Bone marrow (tissue), 2 donors: Measurements from ENCODE around the gene NF1.
"Not testable (repeated sequence)": the region's sequence is repeated elsewhere in the genome, so short reads cannot be mapped to it uniquely, and the experiment has no call there.

Source experiments
- DNase-seq, 2 donors: peaks; one replicate each; lab custom pipeline; 2025; lab: John Stamatoyannopoulos, UW

Gene NF1, protein sequence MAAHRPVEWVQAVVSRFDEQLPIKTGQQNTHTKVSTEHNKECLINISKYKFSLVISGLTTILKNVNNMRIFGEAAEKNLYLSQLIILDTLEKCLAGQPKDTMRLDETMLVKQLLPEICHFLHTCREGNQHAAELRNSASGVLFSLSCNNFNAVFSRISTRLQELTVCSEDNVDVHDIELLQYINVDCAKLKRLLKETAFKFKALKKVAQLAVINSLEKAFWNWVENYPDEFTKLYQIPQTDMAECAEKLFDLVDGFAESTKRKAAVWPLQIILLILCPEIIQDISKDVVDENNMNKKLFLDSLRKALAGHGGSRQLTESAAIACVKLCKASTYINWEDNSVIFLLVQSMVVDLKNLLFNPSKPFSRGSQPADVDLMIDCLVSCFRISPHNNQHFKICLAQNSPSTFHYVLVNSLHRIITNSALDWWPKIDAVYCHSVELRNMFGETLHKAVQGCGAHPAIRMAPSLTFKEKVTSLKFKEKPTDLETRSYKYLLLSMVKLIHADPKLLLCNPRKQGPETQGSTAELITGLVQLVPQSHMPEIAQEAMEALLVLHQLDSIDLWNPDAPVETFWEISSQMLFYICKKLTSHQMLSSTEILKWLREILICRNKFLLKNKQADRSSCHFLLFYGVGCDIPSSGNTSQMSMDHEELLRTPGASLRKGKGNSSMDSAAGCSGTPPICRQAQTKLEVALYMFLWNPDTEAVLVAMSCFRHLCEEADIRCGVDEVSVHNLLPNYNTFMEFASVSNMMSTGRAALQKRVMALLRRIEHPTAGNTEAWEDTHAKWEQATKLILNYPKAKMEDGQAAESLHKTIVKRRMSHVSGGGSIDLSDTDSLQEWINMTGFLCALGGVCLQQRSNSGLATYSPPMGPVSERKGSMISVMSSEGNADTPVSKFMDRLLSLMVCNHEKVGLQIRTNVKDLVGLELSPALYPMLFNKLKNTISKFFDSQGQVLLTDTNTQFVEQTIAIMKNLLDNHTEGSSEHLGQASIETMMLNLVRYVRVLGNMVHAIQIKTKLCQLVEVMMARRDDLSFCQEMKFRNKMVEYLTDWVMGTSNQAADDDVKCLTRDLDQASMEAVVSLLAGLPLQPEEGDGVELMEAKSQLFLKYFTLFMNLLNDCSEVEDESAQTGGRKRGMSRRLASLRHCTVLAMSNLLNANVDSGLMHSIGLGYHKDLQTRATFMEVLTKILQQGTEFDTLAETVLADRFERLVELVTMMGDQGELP (N-terminal part only)

DNA sequence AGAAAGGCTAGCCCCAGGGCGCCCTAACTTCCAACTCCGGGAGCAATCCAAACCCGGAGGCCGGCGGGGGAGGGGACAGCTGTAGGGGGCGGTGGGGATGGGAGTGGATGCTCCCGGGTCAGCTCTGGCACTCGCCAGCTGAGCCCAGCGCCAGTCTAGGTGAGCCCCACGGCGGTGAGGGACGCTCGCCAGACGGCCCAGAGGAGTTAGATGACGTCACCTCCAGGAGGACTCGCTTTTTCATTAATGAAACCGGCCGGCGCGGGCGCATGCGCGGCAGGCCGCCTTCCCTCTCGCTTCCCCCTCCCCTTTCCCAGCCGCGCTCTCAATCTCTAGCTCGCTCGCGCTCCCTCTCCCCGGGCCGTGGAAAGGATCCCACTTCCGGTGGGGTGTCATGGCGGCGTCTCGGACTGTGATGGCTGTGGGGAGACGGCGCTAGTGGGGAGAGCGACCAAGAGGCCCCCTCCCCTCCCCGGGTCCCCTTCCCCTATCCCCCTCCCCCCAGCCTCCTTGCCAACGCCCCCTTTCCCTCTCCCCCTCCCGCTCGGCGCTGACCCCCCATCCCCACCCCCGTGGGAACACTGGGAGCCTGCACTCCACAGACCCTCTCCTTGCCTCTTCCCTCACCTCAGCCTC, at the start of gene NF1:
TSS of gene NF1 (plus strand) at position 378 of the 636 bp plus-strand sequence. CDS start 333 bp downstream, outside the sequence.
- peak; percentile 87 to 89 for DNase-seq

DNA sequence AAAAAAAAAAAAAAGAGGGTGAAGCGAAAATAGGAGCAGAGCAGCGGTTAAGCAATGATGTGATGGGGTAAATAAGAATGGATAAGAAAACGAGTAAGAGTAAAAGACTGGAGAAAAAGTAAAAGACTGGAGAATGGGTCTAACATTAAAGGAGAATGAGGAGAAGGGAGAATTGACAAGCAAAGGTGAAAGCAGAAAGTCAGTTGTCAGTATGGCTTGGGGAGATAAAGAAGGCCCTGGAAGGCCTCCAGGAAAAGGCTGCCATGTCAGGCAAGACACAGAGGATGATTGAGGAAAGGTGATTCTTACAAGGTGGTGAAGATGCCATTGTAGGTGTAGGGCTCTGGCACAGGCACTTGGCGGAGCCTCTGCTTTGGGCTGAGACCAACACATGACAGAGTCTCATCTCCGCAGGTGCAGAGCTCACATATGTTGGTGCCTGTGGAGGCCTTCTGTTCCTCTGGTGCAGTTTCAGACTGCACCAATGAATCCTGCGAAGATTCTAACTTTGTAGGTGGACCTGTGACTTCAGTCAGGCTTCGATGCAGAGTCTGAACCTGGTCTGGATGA, 47.8 kb upstream of the NF1 start:
- DNase-seq: not testable (repeated sequence)

DNA sequence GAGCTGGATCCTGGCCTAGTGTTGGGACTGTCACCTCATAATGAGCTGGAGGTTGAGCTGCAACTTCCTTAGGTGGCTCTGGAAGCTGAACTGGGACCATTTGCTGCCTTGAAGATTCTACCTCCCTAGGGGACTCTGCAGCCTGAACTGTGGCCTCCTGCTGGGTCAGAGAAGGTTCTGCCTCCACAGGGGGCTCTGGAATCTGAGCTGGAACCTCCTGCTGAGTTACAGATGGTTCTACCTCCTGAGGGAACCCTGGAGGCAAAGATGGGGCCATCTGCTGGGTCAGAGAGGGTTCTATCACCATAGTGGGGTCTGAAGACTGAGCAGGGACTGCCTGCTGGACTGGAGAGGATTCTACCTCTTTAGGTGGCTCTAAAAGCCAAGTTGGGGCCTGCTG, 46.6 kb upstream of the NF1 start:
- DNase-seq: no peak

DNA sequence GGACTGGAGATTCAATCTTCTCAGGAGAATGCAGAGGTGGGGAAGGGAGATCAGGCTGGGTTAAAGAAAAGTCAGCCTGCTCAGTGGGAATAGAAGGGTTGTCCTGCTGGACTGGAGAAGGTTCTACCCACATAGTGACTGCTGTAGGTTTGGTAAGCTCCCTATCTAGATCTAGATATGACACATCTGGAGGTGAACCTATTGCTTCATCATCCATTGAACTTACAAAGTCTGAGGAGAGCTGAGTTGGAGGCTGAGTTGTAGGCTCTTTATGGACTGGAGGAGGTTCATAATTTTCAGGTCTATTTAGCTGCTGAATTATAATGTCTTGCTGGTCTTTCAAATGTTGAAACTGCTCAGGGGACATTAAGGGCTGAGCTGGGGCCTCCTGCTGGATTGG, 46.0 kb upstream of the NF1 start:
- DNase-seq: no peak

DNA sequence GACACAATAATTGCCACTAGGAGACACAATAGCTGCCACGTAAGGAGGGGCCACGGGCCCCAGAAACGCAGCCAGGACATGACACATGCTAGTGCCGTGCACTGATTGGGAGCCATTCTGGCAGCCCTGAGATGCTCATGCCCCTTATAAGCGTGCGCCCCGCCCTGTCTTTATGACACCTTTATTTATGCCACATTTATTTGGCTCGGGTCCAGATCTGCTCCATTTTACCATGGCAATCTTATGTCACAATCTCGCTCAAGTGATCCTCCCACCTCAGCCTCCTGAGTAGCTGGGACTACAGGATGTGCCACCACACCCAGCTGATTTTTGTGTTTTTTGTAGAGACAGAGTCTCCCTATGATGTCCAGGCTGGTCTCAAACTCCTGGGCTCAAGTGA, 43.8 kb upstream of the NF1 start:
- DNase-seq: no peak

DNA sequence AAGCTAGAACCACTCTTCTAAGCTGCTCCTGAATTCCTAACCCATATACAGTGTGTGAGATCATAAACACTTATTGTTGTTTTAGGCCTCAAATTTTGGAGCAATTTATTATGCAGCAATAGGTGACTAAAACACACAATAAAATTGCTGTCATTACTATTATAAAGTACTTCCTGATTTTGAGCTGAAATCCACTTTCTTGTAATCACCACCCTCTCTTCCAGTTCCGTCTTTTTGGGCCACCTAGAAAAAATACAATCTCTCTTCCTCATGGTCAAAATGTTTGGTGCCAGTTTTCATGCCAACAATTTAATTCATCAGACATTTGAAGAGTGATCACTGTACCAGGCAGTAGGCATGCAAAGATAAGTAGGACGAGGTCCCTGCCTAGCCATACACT, 43.3 kb upstream of the NF1 start:
- peak in 1 of 2 donors; percentile 21 for DNase-seq

DNA sequence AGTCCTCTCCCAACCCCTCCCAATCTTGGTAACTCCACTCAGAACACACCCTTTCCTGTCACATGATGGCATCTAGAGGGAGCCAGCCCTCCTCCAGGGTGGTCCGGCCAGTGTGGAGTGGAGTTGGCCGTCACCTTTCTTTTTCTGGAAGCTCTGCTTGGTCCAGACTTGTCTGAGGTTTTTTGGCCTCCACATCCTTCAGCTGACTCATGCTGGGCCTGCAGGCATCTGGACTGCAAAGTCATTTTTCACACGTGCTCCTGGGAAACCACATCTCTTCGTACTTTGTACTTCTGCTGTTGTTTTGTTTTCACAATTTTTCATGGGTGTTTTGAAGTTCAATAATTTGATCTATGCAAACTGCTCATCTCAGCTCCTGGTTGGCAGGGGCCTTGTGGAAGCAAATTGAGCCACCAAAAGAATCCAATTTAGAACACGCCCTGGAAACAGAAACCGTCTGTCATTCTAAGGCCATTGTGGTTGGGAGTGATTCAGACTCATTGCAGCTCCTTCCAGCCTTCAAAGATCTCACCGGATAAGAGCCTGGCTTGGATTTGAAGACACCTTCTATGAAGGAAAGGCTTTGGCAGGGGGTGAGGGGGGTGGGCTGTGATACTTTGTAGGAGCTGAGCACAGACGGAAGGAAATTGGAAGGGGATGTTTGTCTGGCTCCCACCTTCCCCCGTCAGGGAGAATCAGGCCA, 42.4 kb upstream of the NF1 start:
- peak; percentile 34 to 92 for DNase-seq

DNA sequence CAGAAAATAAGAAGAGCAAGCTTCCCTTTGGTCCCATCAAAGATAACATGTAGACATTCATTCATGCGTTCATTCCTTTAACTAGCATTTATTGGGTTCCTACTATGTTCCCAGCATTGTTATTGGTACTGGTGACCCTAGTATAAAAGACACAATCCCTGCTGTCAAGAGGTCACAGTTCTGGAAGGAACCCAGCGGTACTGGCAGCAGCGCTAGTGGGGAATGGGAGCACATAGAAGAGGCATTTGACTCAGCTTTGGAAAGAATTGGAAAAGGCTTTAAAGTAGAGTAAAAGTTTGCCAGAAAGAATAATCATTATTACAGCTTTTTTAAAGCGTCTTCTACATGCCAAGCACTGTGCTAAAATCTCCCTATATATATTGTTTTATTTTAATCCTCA, 41.7 kb upstream of the NF1 start:
- no peak for DNase-seq

DNA sequence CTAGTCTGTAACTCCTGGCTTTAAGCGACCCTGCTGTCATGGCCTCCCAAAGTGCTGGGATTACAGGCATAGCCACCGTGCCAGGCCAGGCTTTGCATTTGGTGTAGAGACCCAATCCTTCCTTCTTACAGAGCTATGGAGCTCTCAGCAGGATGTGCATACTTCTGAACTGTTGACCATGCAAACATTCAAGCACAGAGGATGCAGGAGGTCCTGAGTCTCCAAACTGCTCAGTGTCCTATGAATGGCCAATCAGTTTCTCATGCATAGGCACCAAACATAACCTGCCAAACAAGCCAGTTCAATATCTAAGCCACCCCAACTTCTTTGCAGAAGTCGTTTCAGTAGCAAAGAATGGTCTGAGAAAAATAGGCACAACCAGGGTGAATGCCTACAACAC, 40.0 kb upstream of the NF1 start:
- no peak for DNase-seq

DNA sequence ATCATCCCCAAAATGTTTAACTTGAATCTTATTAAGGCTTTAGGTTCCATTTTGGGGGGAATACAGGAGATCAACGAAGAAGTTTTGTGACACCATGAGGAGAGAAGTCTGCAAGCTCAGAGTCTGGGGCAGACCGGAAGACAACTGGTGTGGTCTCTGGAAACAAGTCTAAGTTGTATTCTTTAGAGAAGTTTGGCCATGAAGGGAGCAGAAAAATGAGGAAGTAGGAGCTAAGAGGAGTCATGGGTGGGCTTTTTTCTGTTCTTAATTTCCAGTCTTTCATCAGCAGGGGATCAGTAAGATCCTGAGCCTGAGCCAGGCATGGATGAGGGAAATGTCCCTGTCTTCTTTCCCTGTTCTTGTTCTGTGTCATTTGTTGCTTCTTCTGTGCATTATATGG, 35.8 kb upstream of the NF1 start:
- DNase-seq: peak in 1 of 2 donors; percentile 84

DNA sequence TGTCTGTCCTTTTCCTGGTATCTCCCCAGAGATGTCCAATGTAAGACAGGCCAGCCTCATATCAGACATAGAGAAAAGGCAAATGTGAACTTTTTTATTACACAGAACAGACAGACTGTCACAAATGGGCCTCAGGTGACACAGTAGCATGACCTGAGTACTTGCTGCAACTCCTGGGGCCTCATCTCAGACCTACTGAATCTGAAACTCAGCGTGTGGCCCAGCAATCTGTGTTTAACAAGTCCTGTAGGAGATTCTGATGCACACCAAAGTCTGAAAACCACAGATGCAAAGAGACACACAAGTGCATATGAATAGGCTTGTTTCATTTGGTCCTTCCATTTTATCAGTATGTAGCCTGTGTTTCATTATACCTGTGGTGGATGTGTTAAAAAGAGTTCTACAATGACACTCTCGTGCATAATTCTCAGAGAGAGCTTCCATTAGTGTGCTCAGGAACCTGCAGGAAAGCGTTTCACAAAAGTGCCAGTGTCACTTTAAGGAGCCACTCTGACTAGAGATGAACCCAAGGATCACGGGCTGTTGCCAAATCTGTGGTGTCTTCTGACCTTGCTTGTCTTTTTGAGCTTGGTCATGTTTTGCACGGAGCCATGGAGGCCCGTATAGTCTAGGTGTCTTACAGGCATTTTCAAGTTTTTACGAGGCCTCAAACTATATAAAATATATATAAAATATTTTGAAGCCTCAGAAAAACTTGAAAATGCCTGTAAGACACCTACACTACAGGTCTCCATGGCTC, 33.8 kb upstream of the NF1 start:
- no peak for DNase-seq

DNA sequence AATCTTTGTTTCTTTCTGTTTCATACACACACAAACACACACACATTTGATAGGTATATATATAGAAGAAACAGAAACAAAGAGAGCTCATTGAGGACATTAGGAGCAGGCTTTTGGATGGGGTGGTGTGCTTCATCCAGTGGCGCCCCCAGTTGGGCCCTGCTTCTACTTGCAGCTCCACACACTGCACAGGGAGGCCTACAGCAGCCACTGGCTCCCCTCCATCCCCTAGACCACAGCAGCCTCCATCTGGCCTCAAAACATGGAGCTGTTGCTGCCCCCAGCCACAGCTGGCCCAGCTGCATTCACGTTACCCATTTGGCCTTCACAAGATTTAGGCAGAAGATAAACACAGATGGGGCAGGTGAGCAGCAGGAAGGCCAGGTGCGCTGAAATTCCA, 33.1 kb upstream of the NF1 start:
- no peak for DNase-seq

DNA sequence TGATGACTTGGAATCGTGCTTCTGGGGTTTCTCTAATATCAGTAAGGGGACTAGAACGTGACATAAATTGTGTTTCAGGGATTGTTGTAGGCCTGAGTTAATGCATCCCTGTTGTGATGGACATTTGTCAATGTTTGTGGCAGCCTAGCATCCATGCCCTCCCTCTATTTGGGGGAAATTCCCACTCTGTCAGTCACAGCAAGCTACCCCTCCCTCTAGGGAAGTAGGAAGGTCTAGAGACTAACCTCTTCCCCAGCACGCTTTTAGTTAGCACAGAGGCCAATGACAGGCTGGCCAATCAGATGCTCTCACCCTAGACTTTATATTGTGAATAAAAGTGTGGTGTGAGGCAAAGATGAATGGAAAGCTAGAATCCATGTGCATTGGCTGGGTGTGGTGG, 32.4 kb upstream of the NF1 start:
- DNase-seq: no peak

DNA sequence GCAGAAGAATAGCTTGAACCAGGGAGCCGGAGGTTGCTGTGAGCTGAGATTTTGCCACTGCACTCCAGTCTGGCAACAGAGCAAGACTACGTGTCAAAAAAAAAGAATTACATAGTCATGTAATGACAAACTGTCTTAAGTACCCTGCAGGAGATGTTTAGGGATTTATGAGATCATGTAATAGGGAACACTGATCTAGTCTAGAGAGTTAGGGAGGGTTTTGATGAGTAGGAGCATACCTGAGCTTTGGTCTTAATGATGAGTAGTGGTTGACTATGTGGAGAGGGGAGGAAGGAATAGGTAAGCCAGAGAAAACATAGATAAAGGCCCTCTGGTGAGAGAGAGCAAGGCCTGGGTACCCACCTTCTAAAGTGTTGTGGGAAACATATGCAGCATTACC, 30.1 kb upstream of the NF1 start:
- no peak for DNase-seq

DNA sequence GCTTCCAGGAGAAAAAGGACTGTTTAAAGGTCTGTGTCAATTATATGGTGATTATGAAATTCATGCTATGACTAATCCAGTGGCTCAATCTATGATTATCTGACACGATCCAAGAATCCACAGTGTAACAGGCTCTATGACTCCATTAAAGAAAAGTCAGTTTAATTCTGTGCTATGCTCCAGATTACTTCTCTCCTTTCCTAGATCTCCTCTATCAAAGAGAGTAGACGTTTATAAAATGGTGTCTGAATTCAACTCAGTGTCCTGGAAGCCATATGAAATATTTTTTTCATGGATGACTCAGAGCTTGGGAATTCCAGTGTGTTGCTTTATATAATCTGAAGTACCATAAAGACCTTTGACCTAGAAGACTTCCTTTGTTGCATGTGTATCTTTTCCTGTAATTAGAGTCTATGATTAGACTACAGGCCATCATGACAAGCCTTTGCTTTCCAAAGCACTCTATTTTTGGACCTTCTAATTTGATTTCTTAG, 27.0 kb upstream of the NF1 start:
- no peak for DNase-seq

DNA sequence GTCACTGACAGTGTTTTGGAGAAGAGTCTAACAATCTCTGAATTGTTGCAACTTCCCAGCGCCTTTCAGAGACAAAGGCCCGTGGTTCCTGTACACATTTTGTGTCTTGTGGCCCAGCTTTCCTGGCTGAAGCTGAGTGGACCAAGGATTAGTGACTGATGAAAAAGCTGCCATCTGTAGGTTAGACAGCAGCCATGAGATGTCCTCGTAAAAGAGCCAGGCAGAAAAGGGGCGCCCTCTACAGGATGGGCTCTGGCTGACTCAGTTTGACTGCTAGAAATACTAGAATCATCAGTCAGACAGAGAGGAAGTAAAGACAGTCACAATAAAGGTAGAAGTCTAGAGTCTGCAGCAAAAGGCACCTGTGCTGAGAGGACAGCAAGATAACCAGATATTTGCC, 26.5 kb upstream of the NF1 start:
- peak in 1 of 2 donors; percentile 53 for DNase-seq

DNA sequence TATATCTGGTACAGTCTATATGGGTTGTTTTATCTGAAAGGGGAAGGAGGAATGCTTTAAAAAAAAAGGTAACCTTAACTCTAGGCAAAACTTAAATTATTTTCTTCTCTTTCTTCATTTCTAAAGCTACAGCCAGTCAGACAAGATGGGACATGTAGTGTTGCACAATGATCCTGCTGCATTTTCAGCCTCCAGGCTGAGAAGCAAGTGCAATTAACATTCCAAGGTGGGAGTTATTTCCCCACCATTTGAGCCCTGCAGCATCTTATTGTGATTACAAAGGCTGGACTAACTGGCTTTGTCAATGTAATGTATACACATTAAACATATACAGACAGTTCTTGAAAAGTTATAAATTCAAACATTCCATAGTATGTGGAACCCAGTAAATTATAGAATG, 22.6 kb upstream of the NF1 start:
- DNase-seq: no peak

DNA sequence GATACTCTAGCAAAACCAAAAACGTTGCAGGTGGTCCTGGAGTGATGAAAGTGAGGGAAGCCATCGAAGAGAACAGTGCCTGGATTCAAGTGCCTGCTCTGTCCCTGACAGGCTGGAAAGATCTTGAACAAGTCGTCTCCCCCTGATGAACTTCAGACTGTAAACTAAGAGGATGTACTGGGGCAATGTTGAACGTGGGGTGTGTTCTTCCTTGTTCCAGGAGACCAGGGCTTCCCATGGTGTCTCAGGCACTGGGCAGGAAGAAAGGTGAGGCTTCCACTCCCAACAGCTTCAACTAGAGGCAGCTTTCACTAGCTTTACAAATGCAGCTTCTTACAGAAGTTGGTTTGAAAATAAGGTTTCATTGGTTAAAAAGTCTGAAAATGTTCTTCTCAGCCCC, 21.4 kb upstream of the NF1 start:
- no peak for DNase-seq

DNA sequence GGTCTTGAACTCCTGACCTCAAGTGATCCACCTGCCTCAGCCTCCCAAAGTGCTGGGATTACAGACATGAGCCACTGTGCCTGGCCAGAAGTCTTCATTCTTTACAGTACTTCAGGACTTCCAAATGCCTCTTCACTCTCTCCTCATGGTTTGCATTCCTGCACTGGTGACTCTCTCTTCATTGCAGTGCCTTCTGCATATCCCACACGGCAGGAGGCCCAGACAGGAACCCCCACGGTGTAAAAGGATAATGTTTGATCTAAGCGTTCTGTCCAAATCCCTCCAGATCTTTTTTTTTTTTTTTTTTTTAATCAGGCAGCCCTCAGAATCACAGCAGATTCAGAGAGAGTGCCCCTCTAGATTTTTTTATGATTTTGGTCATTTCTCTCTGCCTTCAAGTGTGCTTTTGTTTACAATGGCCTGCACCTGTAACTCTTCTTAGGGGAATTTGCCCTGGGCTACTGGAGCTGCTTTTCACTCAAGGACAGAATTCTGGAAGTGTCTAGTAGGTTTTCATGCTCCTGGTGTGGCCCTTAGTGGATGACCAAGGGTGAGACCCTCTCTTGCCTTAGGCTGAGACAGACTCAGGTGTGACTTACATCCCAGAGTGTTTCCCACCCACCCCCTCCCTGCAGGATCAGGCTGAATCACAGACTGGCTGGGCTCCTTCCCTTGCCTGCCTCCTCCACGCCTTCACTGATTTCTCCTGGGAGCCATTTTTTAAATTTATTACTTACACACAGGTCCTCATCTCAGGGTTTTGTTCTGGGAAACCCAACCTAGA, 19.8 kb upstream of the NF1 start:
- DNase-seq: no peak
